Muscle layer of colon (tissue), 2 donors: Measurements from ENCODE around the gene CCR8.

Experiments used
- H3K27ac ChIP-seq: one replicate; pipeline ENCODE4 v1.7.0; 2013; ENCODE audit warnings: low read depth, mild to moderate bottlenecking, low read length, moderate library complexity
- H3K27me3 ChIP-seq, 2 donors: one replicate each; pipeline ENCODE4 v1.7.0; 2013; ENCODE audit warnings: low read length in 2 of 2, mild to moderate bottlenecking in 2 of 2; ENCODE audit not compliant: insufficient read depth in 2 of 2, control insufficient read depth in 1 of 2
- H3K36me3 ChIP-seq: one replicate; pipeline ENCODE4 v1.7.0; 2013; ENCODE audit warnings: mild to moderate bottlenecking, low read length; ENCODE audit not compliant: insufficient read depth
- H3K4me1 ChIP-seq: one replicate; pipeline ENCODE4 v1.7.0; 2013; ENCODE audit warnings: mild to moderate bottlenecking, low read length; ENCODE audit not compliant: insufficient read depth
- H3K4me3 ChIP-seq, 2 donors: one replicate each; pipeline ENCODE4 v1.7.0; 2013; ENCODE audit warnings: low read length in 2 of 2, low read depth in 1 of 2, mild to moderate bottlenecking in 1 of 2, moderate library complexity in 1 of 2
- H3K9ac ChIP-seq: one replicate; pipeline ENCODE4 v1.7.0; 2013; ENCODE audit warnings: low read length
- H3K9me3 ChIP-seq: one replicate; pipeline ENCODE4 v1.7.0; 2013; ENCODE audit warnings: mild to moderate bottlenecking, low read length
- donor health status: abdominal sarcoma.
- donor health status: Adenocarcinoma of cecum.

CCR8 gene

DNA sequence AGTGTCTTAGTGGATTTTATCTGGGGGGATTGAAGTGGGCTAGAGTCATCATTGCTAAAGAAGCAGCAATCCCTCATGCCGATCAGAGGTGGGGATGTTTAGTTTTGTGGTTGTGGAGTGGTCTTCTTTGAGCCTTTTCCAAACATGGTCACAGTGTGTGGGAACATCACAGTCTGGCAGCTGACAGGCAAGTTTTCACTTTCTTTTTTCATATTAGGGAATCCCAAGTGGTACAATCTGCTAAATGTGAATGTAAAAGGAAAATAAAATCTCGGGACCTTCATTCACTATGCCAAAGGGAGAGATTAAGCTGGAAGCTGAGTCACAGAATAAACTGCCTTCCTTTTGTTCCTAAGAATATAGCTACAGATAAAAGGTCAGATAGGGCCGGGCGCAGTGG, 39.3 kb upstream of the CCR8 start:
- H3K9ac ChIP-seq = no peak overlapping the region
- no peak overlapping the region for H3K4me3 ChIP-seq
- no peaks in the 10 kb centered on the region for H3K27me3 ChIP-seq
- no peaks in the 10 kb centered on the region for H3K9me3 ChIP-seq
- H3K27ac ChIP-seq = no peak overlapping the region
- H3K4me1 ChIP-seq = no peaks in the 10 kb centered on the region
- no peaks in the 10 kb centered on the region for H3K36me3 ChIP-seq

DNA sequence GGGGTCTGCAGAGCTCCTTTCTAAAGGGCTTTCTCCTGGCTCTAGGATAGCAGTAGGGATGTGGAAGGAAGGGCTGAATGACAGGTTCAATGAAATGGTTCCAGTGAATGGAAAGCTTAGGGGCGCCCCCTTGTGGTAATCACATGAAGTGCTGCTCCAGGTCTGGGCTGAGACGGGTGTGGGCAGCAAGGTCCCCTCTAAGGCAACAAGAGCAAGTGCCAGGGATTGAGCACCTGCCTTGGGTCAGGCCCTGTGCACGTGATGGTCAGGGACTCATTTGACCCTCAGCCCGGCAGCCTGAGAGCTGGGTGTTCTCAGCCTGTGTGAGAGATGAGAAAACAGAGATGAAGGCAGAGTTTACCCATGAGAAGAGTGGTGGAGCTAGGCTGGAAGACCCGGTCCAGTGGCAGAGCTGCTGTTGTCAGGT, 37.6 kb upstream of the CCR8 start:
- Histone ChIP-seq H3K27me3 (no peaks in the 10 kb centered on the region), H3K4me3 (no peak overlapping the region), H3K9me3 (no peaks in the 10 kb centered on the region), H3K9ac (no peak overlapping the region), H3K4me1 (no peaks in the 10 kb centered on the region), H3K36me3 (no peaks in the 10 kb centered on the region), H3K27ac (no peak overlapping the region)

DNA sequence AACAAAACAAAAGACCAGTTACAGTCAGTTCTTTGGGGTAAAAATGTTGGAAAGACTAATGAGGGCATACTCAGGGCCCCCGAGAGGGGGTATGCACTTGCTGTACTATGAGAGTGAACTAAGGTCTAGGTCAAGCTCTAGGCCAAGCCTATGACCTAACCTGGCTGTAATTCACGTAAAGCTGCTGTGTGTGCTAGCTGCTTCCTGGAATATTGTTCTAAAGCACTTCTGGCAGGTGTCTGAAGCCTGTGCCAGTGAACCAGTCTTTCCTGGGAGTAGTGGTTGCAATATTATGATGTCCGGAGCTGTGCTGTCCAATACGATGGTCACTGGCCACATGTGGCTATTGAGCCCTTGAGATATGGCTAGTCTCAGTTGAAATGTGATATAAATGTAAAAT, 36.5 kb upstream of the CCR8 start:
- Histone ChIP-seq H3K36me3 (no peaks in the 10 kb centered on the region), H3K27ac (no peak overlapping the region), H3K27me3 (no peaks in the 10 kb centered on the region), H3K9me3 (no peaks in the 10 kb centered on the region), H3K4me3 (no peak overlapping the region), H3K4me1 (no peaks in the 10 kb centered on the region), H3K9ac (no peak overlapping the region)

DNA sequence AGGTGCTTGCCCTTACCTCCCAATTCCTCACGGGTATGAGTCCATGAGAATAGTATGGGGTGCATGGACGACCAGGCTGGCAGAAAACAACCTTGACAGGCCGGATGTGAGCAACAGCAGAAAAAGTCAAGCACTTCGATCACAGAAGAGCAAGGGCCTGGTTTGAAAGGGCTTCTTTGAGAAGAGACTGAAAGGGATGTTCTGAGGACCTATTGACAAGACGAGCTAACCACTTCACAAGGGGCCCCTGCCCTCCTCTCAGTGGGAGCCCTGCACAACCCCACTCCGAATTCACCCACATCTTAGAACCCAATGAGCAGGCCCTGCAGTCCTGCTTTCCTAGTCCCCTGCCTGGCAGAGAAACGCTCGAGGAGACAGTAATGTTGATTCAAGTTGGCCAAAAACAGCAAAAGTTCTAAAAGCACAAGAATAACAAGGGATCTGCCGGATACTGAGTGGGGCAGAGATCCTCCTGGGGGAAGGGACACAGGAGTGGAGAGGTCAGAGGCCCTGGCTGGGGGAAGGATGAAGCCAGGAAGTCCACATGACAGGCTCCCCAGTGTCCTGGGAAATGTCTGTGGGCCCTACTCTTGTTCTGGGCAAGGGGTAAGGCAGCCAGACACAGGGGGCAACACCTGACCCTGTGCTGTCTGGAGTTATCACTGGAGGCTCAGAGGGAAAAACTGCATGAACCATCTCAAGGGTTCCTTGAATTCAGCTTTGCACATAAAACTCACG, 34.9 kb upstream of the CCR8 start:
- no peak overlapping the region for H3K4me3 ChIP-seq
- no peak overlapping the region for H3K9ac ChIP-seq
- no peaks in the 10 kb centered on the region for H3K9me3 ChIP-seq
- no peaks in the 10 kb centered on the region for H3K4me1 ChIP-seq
- no peaks in the 10 kb centered on the region for H3K36me3 ChIP-seq
- no peak overlapping the region for H3K27ac ChIP-seq
- H3K27me3 ChIP-seq = no peaks in the 10 kb centered on the region

DNA sequence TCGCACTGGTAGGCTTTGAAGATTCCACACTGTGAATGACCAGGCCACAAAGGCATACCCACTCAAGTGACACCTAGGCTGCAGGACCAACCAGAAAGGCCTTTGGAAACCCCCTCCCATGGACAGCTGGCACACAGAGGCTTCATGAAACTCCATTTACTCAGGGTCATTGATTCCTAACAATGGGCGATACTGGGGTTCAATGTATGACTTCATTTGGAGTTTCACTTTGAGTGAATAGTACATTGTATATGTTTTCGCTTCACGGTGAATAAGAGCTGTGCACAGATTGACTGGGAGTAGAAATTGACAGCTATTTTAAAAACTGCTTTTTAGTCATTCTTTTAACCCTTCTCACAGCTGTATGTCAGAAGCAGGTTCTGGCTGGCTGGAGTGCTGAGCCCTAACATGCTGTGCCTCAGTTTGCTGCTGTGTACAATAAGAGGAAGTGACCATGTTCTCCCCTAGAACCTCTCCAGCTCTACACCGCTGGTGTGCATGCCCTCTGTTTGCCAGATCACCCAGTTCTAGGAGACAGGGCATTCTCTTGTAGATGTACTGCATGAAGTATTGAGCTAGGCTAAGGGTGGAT, 34.2 kb upstream of the CCR8 start:
- no peaks in the 10 kb centered on the region for H3K27me3 ChIP-seq
- H3K4me1 ChIP-seq = no peaks in the 10 kb centered on the region
- H3K9me3 ChIP-seq = no peaks in the 10 kb centered on the region
- H3K4me3 ChIP-seq = no peak overlapping the region
- H3K36me3 ChIP-seq = no peaks in the 10 kb centered on the region
- no peak overlapping the region for H3K27ac ChIP-seq
- no peak overlapping the region for H3K9ac ChIP-seq

DNA sequence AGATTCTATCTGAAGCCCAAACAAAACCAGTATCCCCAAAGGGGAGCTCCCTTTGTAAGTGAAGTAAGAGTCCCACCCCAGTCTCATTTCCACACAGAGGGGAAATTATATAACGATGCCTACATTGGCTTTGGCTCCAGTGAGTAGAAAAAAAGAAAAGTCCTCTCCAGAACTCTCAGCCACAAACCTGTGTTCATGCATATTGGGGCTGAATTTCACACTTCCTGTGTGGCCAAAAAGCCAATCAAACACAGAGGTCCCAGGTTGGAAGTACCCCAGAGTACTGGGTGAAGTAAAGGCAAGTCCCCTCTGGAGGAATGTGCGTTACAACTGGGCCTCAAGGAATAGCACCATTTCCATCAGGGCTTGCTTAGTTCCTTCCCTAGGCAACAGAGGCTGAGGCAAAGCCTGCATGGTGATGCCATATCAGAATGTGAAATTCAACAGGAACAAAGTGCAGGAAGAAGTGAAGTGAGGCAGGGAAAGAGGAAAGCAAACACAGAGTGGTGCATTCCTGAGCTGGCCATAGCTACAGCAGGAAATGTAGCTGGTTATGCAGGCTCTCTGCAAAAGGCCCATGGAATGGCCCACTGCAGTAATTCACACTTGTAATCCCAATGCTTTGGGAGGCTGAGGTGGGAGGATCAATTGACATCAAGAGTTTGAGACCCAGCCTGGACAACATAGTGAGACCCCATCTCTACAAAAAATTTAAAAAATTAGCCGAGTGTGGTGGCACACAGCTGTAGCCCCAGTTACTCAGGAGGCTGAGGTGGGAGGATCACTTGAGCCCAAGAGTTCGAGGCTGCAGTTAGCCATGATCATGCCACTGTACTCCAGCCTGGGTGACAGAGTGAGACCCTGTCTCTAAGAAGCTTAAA, 33.1 kb upstream of the CCR8 start:
- no peaks in the 10 kb centered on the region for H3K4me1 ChIP-seq

DNA sequence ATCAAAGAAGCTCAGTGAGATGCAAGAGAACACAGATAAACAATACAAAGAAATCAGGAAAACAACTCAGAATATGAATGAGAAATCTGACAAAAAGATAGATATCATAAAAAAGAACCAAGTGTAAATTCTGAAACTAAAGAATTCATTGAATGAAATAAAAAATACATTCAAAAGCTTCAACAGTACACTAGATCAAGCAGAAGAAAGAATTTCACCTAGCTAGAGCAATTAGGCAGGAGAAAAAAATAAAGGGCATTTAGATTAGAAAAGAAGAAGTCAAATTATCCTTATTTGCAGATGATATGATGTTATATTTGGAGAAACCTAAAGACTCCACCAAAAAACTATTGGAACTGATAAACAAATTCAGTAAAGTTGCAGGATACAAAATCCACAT, 30.2 kb upstream of the CCR8 start:
- Histone ChIP-seq H3K4me3 (no peak overlapping the region), H3K9me3 (no peaks in the 10 kb centered on the region), H3K27me3 (no peaks in the 10 kb centered on the region), H3K36me3 (no peaks in the 10 kb centered on the region), H3K27ac (no peak overlapping the region), H3K4me1 (no peaks in the 10 kb centered on the region), H3K9ac (no peak overlapping the region)

More for the DNA sequence above, 33.1 kb upstream of the CCR8 start:
- H3K27ac ChIP-seq = no peak overlapping the region
- no peak overlapping the region for H3K4me3 ChIP-seq
- H3K9ac ChIP-seq = no peak overlapping the region
- H3K9me3 ChIP-seq = no peaks in the 10 kb centered on the region
- H3K36me3 ChIP-seq = no peaks in the 10 kb centered on the region
- no peaks in the 10 kb centered on the region for H3K27me3 ChIP-seq

DNA sequence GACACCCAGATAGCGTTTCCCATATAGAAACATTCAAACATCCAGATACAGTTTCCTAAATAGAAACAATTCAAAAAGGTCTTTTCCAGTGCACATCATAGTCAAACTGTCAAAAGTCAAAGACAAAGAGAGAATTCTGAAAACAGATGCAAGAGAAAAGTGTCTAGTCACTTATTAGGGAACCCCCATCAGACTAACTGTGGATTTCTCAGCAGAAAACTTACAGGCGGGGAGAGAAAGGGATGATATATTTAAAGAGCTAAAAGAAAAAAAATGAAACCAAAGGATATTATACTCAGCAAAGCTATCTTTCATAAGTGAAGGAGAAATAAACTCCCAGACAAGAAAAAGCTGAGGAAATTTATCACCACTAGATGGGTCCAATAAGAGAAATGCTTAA, 27.3 kb upstream of the CCR8 start:
- Histone ChIP-seq H3K4me1 (no peaks in the 10 kb centered on the region), H3K27ac (no peak overlapping the region), H3K4me3 (no peak overlapping the region), H3K9ac (no peak overlapping the region), H3K36me3 (no peaks in the 10 kb centered on the region), H3K27me3 (no peaks in the 10 kb centered on the region), H3K9me3 (no peaks in the 10 kb centered on the region)

DNA sequence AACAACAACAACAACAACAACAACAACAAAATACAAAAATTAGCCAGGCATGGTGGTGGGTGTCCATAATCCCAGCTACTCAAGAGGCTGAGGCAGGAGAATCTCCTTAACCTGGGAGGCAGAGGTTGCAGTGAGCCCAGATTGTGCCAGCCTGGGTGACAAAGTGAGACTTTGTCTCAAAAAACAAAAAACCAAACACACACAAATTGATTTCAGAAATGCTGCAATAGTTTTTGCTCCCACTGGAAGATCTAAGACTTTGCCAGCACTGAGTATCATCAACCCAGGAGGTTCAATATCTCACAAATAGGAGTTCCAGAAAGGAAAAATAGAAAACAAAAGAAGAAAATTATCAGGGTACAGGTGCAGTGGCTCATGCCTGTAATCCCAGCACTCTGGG, 16.2 kb upstream of the CCR8 start:
- Histone ChIP-seq H3K9ac (no peak overlapping the region), H3K27me3 (no peaks in the 10 kb centered on the region), H3K4me1 (no peaks in the 10 kb centered on the region), H3K9me3 (no peaks in the 10 kb centered on the region), H3K4me3 (no peak overlapping the region), H3K36me3 (no peaks in the 10 kb centered on the region), H3K27ac (no peak overlapping the region)

DNA sequence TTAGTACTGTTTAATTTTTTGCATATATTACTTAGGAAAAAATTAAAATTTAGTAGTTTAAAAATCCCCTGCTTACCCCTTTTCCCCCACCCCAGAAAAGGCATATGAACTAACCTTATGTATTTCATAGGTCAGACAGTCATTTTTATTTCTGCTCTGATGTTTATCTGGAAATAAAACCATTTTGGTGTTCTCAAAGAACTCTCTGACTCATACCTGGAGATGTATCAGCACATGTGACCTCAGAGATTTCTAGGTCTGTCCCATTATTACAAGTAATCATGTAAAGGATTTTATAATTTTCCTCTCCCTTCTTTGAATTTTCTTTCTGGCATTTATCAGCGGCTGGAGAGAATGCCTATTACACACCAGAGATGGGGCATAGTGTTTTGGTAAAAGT, 14.1 kb upstream of the CCR8 start:
- no peaks in the 10 kb centered on the region for H3K4me1 ChIP-seq
- H3K36me3 ChIP-seq = no peaks in the 10 kb centered on the region
- H3K27me3 ChIP-seq = no peaks in the 10 kb centered on the region

DNA sequence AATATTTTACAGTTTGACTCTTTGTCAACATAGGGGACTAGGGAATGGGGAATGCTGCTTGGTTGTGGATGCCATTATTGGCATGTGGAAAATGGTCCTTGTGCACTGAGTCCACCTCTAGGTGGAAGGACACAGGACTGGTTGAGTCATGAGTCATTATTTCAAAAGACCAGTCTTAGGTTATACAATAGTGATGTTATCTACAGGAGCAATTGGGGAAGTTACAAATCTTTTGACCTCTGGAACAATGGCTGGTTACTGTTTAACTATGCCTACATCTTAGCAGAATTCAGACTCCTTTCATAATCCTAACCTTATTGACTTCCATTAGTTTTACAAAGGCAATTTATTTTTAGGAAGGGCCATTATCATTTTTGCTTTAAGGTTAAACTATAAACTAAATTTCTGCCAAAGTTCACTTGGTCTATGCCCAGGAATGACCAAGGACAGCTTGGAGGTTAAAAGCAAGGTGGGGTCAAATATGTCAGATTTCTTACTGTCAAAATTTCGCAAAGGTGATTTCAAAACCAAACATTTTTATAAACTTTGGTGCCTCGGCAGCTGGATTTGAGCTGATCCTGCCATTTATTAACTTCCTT, 11.8 kb upstream of the CCR8 start:
- H3K9ac ChIP-seq = no peak overlapping the region
- no peak overlapping the region for H3K27ac ChIP-seq
- no peak overlapping the region for H3K4me3 ChIP-seq
- H3K27me3 ChIP-seq = no peaks in the 10 kb centered on the region
- H3K9me3 ChIP-seq = no peaks in the 10 kb centered on the region
- no peaks in the 10 kb centered on the region for H3K36me3 ChIP-seq
- no peaks in the 10 kb centered on the region for H3K4me1 ChIP-seq

More for the DNA sequence above, 14.1 kb upstream of the CCR8 start:
- H3K27ac ChIP-seq = no peak overlapping the region
- H3K9ac ChIP-seq = no peak overlapping the region
- no peak overlapping the region for H3K4me3 ChIP-seq
- H3K9me3 ChIP-seq = no peaks in the 10 kb centered on the region
